OCI-M2 (cell line): ENCODE results near the gene HSPA1A.
"Not testable (repeated sequence)": the region's sequence is repeated elsewhere in the genome, so short reads cannot be mapped to it uniquely, and the experiment has no call there.

Experiments
- DNase-seq: peaks from one replicate; lab custom pipeline; 2025; ENCODE audit not compliant: unreplicated experiment; lab: John Stamatoyannopoulos, UW

The HSPA1A gene

GRCh38 chr6:31834367-31835250 lies 19.3 kb downstream of the HSPA1A start:
- peak; percentile 94 for DNase-seq

GRCh38 chr6:31836047-31836473 lies 20.7 kb downstream of the HSPA1A start:
- DNase-seq, result no peak

GRCh38 chr6:31836474-31837368 lies 21.4 kb downstream of the HSPA1A start:
- no peak for DNase-seq

GRCh38 chr6:31837369-31838113 lies 22.2 kb downstream of the HSPA1A start:
- DNase-seq, result no peak

- not testable (repeated sequence) for DNase-seq
These were observed 22.8 kb downstream of the HSPA1A start for GRCh38 chr6:31838114-31838553.

- no peak for DNase-seq
These were observed 23.6 kb downstream of the HSPA1A start for GRCh38 chr6:31838968-31839367.

GRCh38 chr6:31839779-31840126 lies 24.4 kb downstream of the HSPA1A start:
- DNase-seq, result not testable (repeated sequence)

GRCh38 chr6:31842053-31842452 lies 26.7 kb downstream of the HSPA1A start:
- DNase-seq, result no peak

GRCh38 chr6:31844507-31844906 lies 29.2 kb downstream of the HSPA1A start:
- DNase-seq, result no peak

GRCh38 chr6:31847276-31847978 lies 32.1 kb downstream of the HSPA1A start:
- no peak for DNase-seq

GRCh38 chr6:31850765-31851484 lies 35.6 kb downstream of the HSPA1A start:
- DNase-seq, result no peak

GRCh38 chr6:31851485-31851832 lies 36.1 kb downstream of the HSPA1A start:
- DNase-seq, result no peak

- not testable (repeated sequence) for DNase-seq
These were observed 36.8 kb downstream of the HSPA1A start for GRCh38 chr6:31851980-31852718.

GRCh38 chr6:31857774-31858173 lies 42.4 kb downstream of the HSPA1A start:
- DNase-seq, result not testable (repeated sequence)

- no peak for DNase-seq
These were observed 43.4 kb downstream of the HSPA1A start for GRCh38 chr6:31858707-31859106.

GRCh38 chr6:31859923-31860322 lies 44.6 kb downstream of the HSPA1A start:
- no peak for DNase-seq

GRCh38 chr6:31860349-31860748 lies 45.0 kb downstream of the HSPA1A start:
- no peak for DNase-seq

GRCh38 chr6:31861150-31861549 lies 45.8 kb downstream of the HSPA1A start:
- no peak for DNase-seq

- no peak for DNase-seq
These were observed 46.6 kb downstream of the HSPA1A start for GRCh38 chr6:31861919-31862343.
